Measurements from ENCODE around the gene ITPRIPL2. TPM values are rescaled to one million over a fixed set of nuclear protein-coding genes. Genes with fewer than 3 reads are reported as not detected.

Gene ITPRIPL2
- total RNA-seq, 1 donor, result 46.2 TPM

- no peak for DNase-seq (ENCODE audit: low read depth)
- no peak overlapping the region for H3K4me3 ChIP-seq (ENCODE audit: low read depth, low read length)
- TF ChIP-seq, protein P1, sequence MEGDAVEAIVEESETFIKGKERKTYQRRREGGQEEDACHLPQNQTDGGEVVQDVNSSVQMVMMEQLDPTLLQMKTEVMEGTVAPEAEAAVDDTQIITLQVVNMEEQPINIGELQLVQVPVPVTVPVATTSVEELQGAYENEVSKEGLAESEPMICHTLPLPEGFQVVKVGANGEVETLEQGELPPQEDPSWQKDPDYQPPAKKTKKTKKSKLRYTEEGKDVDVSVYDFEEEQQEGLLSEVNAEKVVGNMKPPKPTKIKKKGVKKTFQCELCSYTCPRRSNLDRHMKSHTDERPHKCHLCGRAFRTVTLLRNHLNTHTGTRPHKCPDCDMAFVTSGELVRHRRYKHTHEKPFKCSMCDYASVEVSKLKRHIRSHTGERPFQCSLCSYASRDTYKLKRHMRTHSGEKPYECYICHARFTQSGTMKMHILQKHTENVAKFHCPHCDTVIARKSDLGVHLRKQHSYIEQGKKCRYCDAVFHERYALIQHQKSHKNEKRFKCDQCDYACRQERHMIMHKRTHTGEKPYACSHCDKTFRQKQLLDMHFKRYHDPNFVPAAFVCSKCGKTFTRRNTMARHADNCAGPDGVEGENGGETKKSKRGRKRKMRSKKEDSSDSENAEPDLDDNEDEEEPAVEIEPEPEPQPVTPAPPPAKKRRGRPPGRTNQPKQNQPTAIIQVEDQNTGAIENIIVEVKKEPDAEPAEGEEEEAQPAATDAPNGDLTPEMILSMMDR (IDR thresholded peaks at IDR 0.05; ENCODE audit: insufficient read depth, low read depth, low read length), result no peak
Observed at GRCh38 chr16:19142939-19143598, 29.3 kb downstream of the ITPRIPL2 start.

DNA sequence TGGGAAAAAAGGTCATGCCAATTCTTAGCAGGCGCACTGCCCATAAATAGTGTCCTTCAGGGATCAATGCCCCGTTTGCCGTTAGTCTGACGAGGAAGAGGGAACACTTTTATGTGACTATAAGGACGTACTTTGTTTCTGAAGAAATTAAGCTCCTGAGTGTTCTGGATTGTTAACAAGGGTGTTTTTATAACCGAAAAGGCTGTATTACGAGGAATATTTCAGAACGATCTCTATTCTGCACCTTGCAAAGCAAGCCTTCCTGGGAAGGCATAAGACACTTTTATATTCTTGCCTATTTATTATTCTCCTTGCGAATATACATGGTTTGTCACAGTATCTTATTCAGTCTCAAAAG lies 29.8 kb downstream of the ITPRIPL2 start:
- TF ChIP-seq, protein P1 (IDR thresholded peaks at IDR 0.05; ENCODE audit: insufficient read depth, low read depth, low read length), result no peak
- H3K4me3 ChIP-seq (ENCODE audit: low read depth, low read length), result no peak overlapping the region
- DNase-seq (ENCODE audit: low read depth), result no peak

DNA sequence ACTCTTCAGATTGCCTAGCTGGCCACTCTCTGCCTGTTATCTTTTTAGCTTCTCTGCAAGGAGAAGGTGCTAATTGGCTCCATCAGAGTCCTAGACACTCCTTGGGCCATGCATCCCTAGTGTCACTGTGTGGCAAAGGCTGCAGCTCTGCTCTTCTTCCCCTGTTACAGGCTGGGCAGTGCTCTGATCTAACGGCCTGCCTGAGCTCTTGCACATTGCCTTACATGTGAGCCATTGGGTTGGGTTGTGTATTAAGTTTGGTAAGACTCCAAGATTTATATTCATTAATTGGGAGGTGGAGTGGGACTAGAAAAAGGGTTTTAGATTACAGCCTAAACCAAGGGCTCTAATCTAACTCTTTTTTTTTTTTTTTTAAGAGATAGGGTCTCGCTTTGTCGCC lies 31.2 kb downstream of the ITPRIPL2 start:
- no peak for DNase-seq (ENCODE audit: low read depth)
- TF ChIP-seq, protein P1 (IDR thresholded peaks at IDR 0.05; ENCODE audit: insufficient read depth, low read depth, low read length), result no peak
- no peak overlapping the region for H3K4me3 ChIP-seq (ENCODE audit: low read depth, low read length)

GRCh38 chr16:19147126-19147525 lies 33.4 kb downstream of the ITPRIPL2 start:
- TF ChIP-seq, protein P1 (IDR thresholded peaks at IDR 0.05; ENCODE audit: insufficient read depth, low read depth, low read length), result no peak
- no peak overlapping the region for H3K4me3 ChIP-seq (ENCODE audit: low read depth, low read length)

DNA sequence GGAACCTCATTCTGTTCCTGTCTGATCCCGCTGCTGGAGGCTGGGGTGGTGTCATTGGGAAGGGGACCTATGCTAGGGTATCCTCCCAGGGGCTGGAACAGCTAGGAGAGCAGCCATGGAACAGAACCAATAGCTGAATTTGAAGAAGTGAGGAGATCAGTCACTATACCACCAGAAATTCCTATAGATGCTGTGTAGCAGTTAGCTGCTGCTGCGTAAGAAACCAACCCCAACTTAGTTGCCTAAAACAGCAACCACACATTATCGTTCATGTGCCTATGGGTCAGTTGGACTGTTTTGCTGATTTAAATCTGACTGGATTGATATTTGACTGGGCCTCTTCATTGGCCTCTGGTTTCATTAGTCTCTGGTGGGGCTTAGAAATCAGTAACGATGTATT lies 33.9 kb downstream of the ITPRIPL2 start:
- H3K4me3 ChIP-seq (ENCODE audit: low read depth, low read length), result no peak overlapping the region
- no peak for DNase-seq (ENCODE audit: low read depth)
- TF ChIP-seq, protein P1 (IDR thresholded peaks at IDR 0.05; ENCODE audit: insufficient read depth, low read depth, low read length), result no peak

More at GRCh38 chr16:19147126-19147525, 33.4 kb downstream of the ITPRIPL2 start:
- DNase-seq (ENCODE audit: low read depth), result no peak

- DNase-seq (ENCODE audit: low read depth), result no peak
- TF ChIP-seq, protein P1 (IDR thresholded peaks at IDR 0.05; ENCODE audit: insufficient read depth, low read depth, low read length), result no peak
- H3K4me3 ChIP-seq (ENCODE audit: low read depth, low read length), result no peak overlapping the region
Observed at GRCh38 chr16:19148189-19148588, 34.4 kb downstream of the ITPRIPL2 start.

DNA sequence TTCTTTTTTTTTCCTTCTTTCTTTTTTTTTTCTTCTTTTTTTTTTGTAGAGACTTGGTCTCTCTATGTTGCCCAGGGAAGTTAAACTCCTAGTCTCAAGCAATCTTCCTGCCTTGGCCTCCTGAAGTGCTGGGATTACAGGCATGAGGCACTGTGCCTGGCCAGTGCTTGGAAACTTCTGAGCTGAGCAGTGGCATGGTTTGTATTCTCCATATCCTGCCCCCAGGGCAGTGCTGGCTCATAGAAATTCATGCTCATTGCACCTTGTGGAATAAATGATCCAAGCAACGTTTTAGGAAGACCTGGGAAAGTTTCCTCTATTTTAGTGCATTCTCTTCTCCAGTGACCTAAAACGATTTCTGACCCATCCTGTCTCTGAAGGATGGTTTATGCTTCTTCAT lies 37.5 kb downstream of the ITPRIPL2 start:
- TF ChIP-seq, protein P1 (IDR thresholded peaks at IDR 0.05; ENCODE audit: insufficient read depth, low read depth, low read length), result no peak
- no peak for DNase-seq (ENCODE audit: low read depth)
- no peak overlapping the region for H3K4me3 ChIP-seq (ENCODE audit: low read depth, low read length)
